Stimulated activated CD4-positive, alpha-beta T cell treated with anti-CD3 and anti-CD28 coated beads, Interleukin-2, amount 100 ng/mL, for 48 hours (primary cell): Measurements from ENCODE around the gene BCL2.
"Not testable (repeated sequence)": the region's sequence is repeated elsewhere in the genome, so short reads cannot be mapped to it uniquely, and the experiment has no call there.

Source experiments
- DNase-seq, 2 donors: peaks; one replicate each; pipeline ENCODE4 v3.0.0-alpha.2; 2020

The BCL2 gene

DNA sequence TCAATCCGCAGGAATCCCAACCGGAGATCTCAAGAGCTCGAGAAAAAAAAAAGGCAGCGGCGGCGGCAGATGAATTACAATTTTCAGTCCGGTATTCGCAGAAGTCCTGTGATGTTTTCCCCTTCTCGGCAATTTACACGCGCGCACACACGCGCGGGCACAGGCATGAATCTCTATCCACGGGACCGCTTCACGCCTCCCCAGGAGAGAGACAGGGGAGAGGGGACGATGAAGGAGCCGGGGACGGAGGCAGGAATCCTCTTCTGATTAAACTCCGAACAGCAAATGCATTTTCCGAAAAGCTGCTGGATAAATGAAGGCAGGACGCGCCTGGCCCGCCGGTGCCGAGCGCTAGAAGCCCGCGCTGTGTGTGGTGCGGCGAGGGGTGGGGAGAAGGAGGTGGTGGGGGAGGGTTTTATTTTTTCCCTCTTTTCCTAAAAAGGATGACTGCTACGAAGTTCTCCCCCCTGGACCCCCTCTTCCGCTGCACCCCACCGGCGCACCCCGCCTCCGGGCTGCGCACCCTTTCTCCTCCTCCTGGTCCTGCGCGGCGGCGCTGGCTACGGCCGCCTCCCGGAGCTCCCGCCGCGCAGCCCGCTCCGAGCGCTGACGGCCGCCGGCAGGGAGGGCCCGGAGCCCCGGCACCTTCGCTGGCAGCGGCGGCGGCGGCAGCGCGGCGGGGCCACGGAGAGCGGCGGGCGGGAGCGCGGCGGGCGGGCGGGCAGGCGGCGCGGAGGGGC lies at the start of gene BCL2:
Gene BCL2 (minus strand): TSS at position 387 of the 740 bp plus-strand sequence.
- peak in 1 of 2 donors; percentile 39 for DNase-seq

DNA sequence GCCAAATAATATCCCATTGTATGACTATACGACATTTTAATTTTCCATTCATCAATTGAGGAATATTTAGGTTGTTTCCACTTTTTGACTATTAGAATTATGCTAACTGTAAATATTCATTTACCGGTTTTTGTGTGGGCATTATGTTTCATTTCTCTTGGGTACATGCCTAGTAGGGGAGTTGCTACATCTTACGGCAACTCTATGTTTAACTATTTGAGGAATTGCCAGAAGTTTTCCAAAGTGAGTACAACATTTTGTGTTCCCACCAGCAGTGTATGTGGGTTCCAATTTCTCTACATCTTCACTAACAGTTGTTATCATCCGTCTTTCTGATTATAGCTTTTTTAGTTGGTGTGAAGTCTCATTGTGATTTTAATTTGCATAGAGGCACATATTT lies 49.0 kb upstream of the BCL2 start:
- no peak for DNase-seq

DNA sequence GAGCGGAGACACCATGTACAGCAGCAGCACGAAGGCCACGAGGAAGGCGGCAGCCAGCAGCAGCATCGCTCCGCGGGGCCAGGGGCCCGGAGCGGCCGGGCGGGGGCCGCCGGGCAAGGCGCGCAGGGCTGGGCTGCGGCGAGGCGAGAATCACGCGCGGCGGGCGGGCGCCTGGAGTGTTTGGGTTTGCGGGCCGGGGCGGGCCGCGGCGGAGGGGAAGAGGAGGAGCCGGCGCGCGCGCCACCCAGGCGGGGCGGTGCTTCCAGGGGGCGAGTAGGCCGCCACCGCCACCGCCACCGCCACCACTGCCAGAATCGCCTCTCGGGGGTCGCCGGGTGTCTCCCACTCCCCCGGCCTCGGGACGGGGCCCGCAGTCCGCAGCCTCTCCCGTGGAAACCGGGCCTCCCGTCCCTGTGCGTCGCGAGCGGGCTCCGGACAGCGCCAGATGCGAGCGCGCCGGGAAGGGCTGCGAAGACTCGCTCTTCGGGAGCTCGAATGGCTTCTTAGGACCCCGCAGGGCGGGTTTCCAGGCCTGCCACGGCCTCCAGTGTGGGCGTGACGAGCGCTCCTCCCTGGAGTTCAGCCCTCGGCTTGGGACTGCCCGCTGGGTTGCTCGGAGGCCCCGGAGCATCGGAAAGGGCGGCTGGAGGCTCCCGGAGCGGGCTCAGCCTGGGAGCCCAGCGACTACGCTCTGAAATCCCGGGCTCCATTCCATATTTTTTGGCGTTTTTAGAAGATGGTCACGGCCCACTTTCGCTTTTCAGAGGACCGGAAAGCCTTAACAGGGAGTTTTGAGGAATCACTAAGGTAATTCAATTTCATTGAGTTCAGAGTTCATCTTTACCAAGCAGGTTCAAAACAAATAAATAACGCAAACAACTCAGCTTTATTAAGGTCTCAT lies 47.7 kb upstream of the BCL2 start, which contains the start of gene KDSR:
Gene KDSR (minus strand): TSS at position 154 of the 901 bp plus-strand sequence. CDS start 88 bp downstream, at position 66.
- peak; percentile 70 to 76 for DNase-seq

GRCh38 chr18:63366213-63367052 lies 46.9 kb upstream of the BCL2 start:
- DNase-seq, result peak; percentile 55 to 56

- peak in 1 of 2 donors; percentile 2 for DNase-seq
Observed at GRCh38 chr18:63365876-63366212, 46.3 kb upstream of the BCL2 start.

GRCh38 chr18:63363951-63364350 lies 44.4 kb upstream of the BCL2 start:
- no peak for DNase-seq

DNA sequence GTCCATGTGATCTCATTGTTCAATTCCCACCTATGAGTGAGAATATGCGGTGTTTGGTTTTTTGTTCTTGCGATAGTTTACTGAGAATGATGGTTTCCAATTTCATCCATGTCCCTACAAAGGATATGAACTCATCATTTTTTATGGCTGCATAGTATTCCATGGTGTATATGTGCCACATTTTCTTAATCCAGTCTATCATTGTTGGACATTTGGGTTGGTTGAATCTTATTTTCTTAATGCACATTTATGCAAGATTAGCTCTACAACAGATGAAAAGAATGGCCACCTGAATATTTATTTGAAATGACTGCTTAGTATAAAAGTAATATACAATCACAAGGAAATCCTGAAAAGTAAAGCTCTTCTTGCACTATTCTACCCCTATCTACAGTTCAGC lies 43.9 kb upstream of the BCL2 start:
- not testable (repeated sequence) for DNase-seq

- no peak for DNase-seq
Observed at GRCh38 chr18:63356272-63356896, 36.8 kb upstream of the BCL2 start.

DNA sequence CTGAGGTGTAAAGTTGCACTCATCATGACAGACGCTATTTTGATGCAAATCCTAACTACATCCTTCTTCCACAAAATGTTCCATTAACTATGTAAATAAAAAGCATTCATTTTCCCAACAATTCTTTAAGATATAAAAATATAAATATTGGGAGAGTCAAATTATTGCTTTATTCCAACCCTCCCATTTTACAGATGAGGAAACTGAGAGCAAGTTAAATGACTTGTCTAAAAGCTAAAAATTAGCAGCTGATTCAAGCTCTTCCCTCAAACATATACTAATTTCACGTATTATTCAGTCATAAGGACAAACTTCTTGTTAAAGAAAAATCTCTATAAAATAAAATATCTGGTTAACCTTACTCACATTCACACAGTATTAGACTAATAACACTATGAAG lies 30.7 kb upstream of the BCL2 start:
- no peak for DNase-seq

DNA sequence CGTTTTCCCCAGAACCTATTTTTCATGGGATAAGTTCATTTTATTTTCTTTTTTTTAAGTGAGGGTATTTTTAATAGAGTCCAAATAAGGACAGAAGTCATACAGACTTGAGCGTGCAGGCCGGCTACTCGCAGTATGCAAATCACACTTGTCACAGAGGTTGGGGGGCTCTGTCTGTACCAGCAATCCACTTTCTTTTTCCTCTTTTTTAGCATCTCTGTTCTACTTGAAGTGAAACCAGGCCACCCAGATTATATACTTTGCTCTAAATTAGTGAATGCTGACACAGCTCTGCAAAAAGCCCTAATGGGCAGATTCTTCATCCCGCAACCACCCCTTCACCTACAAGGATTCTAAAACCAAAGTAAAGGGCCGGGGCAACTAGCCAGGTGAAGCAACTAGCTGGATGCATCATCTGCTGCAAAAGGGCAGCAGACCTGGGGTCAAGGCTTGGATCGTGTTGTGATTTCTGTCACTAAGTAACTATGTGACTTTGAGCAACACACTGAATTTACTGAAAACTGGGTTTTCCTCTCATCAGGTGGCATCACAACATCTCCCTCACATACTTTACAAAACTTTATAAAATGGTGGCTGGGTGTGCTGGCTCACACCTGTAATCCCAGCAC lies 29.1 kb upstream of the BCL2 start:
- no peak for DNase-seq

DNA sequence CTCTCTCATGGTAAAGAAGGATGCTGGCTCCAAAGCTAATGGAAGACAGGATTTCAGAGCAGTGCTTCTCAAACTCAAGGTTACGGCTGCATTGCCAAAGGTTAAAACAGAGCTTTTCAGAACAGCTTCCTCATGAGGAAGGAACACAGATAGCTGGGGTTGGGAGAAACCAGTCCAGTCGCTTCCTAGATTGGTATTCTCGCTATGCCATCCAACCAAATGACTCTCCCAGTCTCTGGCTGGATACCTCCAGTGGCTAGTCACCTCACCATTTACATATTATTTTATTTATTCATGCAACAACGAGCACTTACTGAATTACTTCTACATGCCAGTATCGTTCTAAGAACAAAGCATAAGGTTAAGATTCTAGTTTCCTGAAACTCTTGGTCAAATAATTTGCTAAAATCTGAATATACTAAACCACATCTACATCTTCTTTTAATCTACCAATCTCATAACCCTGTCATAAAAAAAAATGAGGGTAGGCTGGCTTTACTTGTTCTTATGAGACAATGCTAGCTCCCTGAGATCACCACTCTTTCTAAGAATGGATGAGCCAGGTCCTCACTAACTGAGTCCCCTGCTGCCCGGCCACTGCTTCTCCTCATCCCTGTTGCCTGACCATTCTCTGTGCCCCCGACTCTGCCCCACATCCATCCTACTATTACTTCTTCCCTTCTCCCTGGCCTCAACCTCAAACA lies 27.1 kb upstream of the BCL2 start:
- no peak for DNase-seq

GRCh38 chr18:63346031-63346430 lies 26.5 kb upstream of the BCL2 start:
- DNase-seq, result no peak

DNA sequence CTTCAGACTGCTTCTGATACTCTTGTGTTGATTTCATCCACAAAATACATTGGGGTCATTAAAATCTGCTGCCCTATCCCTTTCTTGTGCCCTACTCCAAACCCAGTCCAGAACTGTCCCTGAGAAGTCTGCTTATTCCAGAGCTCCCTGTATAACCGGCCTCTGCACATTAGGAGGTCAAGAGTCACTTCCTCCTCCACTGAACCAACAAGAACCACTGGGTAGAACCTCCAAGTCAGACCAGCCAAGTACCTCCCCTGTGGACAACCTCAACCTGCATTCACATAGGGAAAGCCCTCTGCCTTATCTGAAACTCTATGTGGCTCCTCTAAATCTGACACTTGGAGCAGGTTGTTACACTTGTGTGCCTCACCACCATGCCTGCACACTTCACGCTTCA lies 25.3 kb upstream of the BCL2 start:
- DNase-seq, result no peak

- no peak for DNase-seq
Observed at GRCh38 chr18:63344263-63344662, 24.7 kb upstream of the BCL2 start.

DNA sequence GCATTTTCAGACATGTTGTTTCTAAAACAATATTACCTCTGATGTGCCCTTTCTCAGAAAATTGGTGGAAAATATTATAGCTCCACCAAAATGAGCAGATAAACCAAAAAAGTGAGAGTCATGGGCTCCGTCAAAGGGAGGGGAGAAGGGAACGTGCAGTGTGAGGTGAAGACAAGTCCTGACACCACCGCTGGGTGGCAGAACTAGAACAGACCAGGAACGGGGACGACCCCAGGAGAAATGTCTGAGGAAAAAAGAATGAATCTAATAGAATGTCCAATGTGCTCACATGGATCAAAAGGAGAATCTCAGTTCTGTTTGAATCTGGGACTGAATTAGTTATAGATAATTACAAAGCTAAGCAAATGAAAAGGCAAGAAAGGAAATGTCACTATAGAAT lies 22.6 kb upstream of the BCL2 start:
- DNase-seq, result no peak

GRCh38 chr18:63339920-63340484 lies 20.4 kb upstream of the BCL2 start:
- DNase-seq, result peak in 1 of 2 donors; percentile 37

DNA sequence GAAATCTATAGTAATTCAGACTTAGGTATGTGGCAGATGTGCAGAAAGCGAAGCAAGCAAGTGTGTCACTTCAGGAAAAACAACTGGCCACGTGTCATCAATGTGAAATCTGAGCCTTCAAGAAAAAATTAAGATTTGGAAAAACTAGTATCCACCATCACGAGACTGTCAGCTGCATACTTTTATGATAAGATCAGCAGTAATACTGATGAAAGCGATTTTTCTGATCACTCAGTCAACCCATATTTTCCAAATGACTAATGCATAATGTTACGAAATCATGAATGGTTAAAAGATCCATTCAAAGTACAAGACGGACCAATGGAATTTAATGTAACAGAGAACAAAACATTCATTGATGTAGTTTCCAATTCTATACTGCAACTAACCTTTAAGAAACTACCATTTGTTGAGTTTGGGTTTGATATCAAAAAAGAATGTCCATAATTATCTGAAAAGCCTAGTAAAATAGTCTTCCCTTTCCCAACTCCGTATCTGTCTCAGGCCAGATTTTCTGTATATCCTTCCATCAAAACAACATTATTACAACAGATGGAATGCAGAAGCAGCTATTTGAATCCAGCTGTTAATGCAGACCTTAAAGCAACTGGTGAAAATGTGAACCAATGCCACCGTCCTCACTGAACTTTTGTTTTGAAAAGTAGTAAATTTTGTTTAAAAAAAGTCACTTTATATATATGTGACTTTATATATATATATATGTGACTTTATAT lies 17.0 kb upstream of the BCL2 start:
- DNase-seq, result no peak

- no peak for DNase-seq
Observed at GRCh38 chr18:63331105-63331504, 11.5 kb upstream of the BCL2 start.

DNA sequence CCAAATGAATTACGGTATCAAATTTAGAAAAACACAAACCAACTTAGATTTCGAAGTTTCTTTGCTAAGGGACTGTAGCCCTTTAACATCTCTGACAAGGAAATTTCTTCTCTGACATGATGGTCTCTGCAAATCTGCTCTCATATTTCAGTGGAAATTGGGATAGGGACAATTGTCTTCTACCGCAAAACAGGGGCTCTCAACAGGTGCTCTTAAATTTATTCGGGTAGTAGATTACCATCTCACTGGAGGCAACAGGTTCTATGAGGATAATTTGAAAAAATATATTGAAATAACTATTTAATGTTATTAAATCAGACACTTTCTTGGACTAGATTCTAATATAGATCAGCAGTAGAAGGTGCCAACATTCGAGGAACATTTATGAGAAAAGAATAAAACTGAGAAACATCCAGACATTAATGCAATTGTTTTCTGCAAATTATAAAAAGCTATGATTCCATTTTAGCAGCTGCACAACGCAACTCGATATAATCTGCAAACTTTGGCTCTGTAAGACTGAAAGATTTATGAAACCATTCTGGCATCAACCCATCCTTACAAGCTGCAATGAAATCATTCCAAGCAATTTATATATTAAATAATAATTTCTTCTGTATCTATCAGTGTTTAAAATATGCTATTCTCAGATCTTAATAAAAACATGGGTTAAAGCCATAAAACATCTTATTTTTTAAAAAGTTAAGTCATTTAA lies 10.0 kb upstream of the BCL2 start:
- no peak for DNase-seq

DNA sequence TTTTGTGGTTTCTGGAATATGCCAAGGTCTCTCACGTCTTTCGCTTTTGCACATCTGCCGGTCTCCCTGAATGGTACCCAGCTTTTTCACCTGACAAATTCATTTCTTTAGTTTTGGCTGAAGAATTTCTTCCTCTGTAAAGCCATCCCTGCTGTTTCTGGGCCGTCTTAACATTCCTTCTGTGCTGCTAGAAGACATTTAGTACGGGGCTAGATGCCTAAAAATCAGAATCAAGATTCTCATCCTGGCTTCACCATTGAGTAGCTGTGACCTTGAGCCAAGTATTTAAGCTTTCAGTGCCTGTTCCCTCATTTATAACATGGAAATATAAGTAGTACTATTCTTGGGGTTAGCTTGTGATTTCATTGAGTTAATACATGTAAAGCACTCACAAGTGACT lies 6.4 kb upstream of the BCL2 start:
- no peak for DNase-seq
